ENCODE results near the gene MAGEB16. TPM values are rescaled to one million over a fixed set of nuclear protein-coding genes. Genes with fewer than 3 reads are reported as not detected.

The MAGEB16 gene
- total RNA-seq, 6 donors from 2014 or later, result not detected

GRCh38 chrX:35800474-35800873 is 2.3 kb downstream of the MAGEB16 start:
- H3K27ac ChIP-seq, result no peak overlapping the region
- no peaks in the 10 kb centered on the region for H3K27me3 ChIP-seq
- DNase-seq (no peak), ATAC-seq (ENCODE audit: low FRiP score in 2 of 2) (no peak)
- no peak overlapping the region for H3K4me3 ChIP-seq
- TF ChIP-seq CTCF (IDR thresholded peaks at IDR 0.05) (no peak), POLR2A (IDR thresholded peaks at IDR 0.05) (no peak), EP300 (IDR thresholded peaks at IDR 0.05) (no peak), POLR2AphosphoS5 (IDR thresholded peaks at IDR 0.05) (no peak)
- 48 to 58% methylated on average over 5 of the region's 5 CpGs for WGBS, 2 donors
- no peaks in the 10 kb centered on the region for H3K9me3 ChIP-seq
- no peaks in the 10 kb centered on the region for H3K36me3 ChIP-seq
- H3K4me1 ChIP-seq, result no peaks in the 10 kb centered on the region

GRCh38 chrX:35809781-35810180 is 11.6 kb downstream of the MAGEB16 start:
- H3K9me3 ChIP-seq, result no peaks in the 10 kb centered on the region
- 47 to 100% methylated on average over 1 to 4 of the region's 4 CpGs for WGBS, 2 donors
- no peak overlapping the region for H3K27ac ChIP-seq
- no peaks in the 10 kb centered on the region for H3K27me3 ChIP-seq
- no peaks in the 10 kb centered on the region for H3K4me1 ChIP-seq
- no peaks in the 10 kb centered on the region for H3K36me3 ChIP-seq
- no peak for TF ChIP-seq CTCF (IDR thresholded peaks at IDR 0.05)
- TF ChIP-seq EP300 (IDR thresholded peaks at IDR 0.05), result no peak
- no peak for TF ChIP-seq POLR2AphosphoS5 (IDR thresholded peaks at IDR 0.05)
- DNase-seq (no peak), ATAC-seq (ENCODE audit: low FRiP score in 2 of 2) (no peak)
- no peak overlapping the region for H3K4me3 ChIP-seq

GRCh38 chrX:35819241-35819640 is 21.1 kb downstream of the MAGEB16 start:
- ATAC-seq (ENCODE audit: low FRiP score in 2 of 2) (no peak), DNase-seq (no peak)
- no peaks in the 10 kb centered on the region for H3K36me3 ChIP-seq
- H3K27ac ChIP-seq, result no peak overlapping the region
- H3K27me3 ChIP-seq, result no peaks in the 10 kb centered on the region
- TF ChIP-seq CTCF (IDR thresholded peaks at IDR 0.05), result no peak
- TF ChIP-seq POLR2A (IDR thresholded peaks at IDR 0.05), result no peak
- no peak for TF ChIP-seq POLR2AphosphoS5 (IDR thresholded peaks at IDR 0.05)
- no peak for TF ChIP-seq EP300 (IDR thresholded peaks at IDR 0.05)
- 59 to 60% methylated on average over 4 of the region's 4 CpGs for WGBS, 2 donors
- H3K9me3 ChIP-seq, result no peaks in the 10 kb centered on the region
- no peaks in the 10 kb centered on the region for H3K4me1 ChIP-seq
- H3K4me3 ChIP-seq, result no peak overlapping the region

GRCh38 chrX:35826503-35826902 is 28.4 kb downstream of the MAGEB16 start:
- Histone ChIP-seq H3K4me3 (no peak overlapping the region), H3K36me3 (no peaks in the 10 kb centered on the region), H3K27ac (no peak overlapping the region), H3K4me1 (no peaks in the 10 kb centered on the region), H3K27me3 (no peaks in the 10 kb centered on the region), H3K9me3 (no peaks in the 10 kb centered on the region)
- no peak for ATAC-seq (ENCODE audit: low FRiP score in 2 of 2)
- DNase-seq, result no peak
- WGBS, 2 donors, result 38 to 64% methylated on average over 1 of the region's 1 CpG
- no peak for TF ChIP-seq CTCF (IDR thresholded peaks at IDR 0.05)
- no peak for TF ChIP-seq EP300 (IDR thresholded peaks at IDR 0.05)
- no peak for TF ChIP-seq POLR2A (IDR thresholded peaks at IDR 0.05)
- TF ChIP-seq POLR2AphosphoS5 (IDR thresholded peaks at IDR 0.05), result no peak

- no peaks in the 10 kb centered on the region for H3K4me1 ChIP-seq
- 72 to 88% methylated on average over 3 of the region's 3 CpGs for WGBS, 2 donors
- ATAC-seq (ENCODE audit: low FRiP score in 2 of 2), result no peak
- no peak overlapping the region for H3K27ac ChIP-seq
- H3K9me3 ChIP-seq, result no peaks in the 10 kb centered on the region
- H3K36me3 ChIP-seq, result no peaks in the 10 kb centered on the region
- H3K27me3 ChIP-seq, result no peaks in the 10 kb centered on the region
- no peak for DNase-seq
- TF ChIP-seq POLR2AphosphoS5 (IDR thresholded peaks at IDR 0.05) (no peak), POLR2A (IDR thresholded peaks at IDR 0.05) (no peak), CTCF (IDR thresholded peaks at IDR 0.05) (no peak), EP300 (IDR thresholded peaks at IDR 0.05) (no peak)
- H3K4me3 ChIP-seq, result no peak overlapping the region
These were observed 31.4 kb downstream of the MAGEB16 start for GRCh38 chrX:35829501-35829900.

Data from upper lobe of left lung (tissue), 6 donors.